Measurements from ENCODE around the gene ARHGAP26.

DNA sequence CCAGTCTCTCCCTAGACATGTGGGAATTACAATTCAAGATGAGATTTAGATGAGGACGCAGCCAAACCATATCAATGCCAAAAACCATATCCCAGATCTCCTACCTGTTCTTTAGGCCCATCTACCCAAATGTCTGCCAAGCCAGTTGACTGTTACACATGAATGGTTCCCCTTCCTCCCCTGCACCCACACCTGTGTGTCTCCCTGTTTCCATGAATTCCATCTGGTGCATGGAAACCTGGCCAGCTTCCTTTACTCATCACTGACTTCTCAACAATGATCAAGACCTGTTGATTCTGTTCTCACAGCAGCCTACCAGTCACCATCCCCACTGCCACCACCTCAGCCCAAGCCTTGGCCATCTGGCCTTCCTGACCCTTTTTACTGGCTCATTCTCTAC lies 410.6 kb downstream of the ARHGAP26 start:
- TF ChIP-seq, protein P1, sequence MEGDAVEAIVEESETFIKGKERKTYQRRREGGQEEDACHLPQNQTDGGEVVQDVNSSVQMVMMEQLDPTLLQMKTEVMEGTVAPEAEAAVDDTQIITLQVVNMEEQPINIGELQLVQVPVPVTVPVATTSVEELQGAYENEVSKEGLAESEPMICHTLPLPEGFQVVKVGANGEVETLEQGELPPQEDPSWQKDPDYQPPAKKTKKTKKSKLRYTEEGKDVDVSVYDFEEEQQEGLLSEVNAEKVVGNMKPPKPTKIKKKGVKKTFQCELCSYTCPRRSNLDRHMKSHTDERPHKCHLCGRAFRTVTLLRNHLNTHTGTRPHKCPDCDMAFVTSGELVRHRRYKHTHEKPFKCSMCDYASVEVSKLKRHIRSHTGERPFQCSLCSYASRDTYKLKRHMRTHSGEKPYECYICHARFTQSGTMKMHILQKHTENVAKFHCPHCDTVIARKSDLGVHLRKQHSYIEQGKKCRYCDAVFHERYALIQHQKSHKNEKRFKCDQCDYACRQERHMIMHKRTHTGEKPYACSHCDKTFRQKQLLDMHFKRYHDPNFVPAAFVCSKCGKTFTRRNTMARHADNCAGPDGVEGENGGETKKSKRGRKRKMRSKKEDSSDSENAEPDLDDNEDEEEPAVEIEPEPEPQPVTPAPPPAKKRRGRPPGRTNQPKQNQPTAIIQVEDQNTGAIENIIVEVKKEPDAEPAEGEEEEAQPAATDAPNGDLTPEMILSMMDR (IDR thresholded peaks at IDR 0.05) = no peak
- no peak for TF ChIP-seq POLR2A (IDR thresholded peaks at IDR 0.05)

Data from sigmoid colon (tissue), 3 donors.